ENCODE results near the gene MRPL18. TPM values are rescaled to one million over a fixed set of nuclear protein-coding genes. Genes with fewer than 3 reads are reported as not detected.
"Not testable (repeated sequence)": the region's sequence is repeated elsewhere in the genome, so short reads cannot be mapped to it uniquely, and the experiment has no call there.

Gene MRPL18
- total RNA-seq, 1 experiment from 2014 or later, result 90.2 TPM

GRCh38 chr6:159819098-159819497 is 28.8 kb downstream of the MRPL18 start:
- H3K4me3 ChIP-seq (ENCODE audit: insufficient read depth, low read depth, low read length), result no peak overlapping the region
- H3K36me3 ChIP-seq (replicated peaks; ENCODE audit: control insufficient read depth, insufficient read depth, low read length), result no peaks in the 10 kb centered on the region

GRCh38 chr6:159819932-159820640 is 29.8 kb downstream of the MRPL18 start:
- Histone ChIP-seq H3K4me3 (ENCODE audit: insufficient read depth, low read depth, low read length) (no peak overlapping the region), H3K27me3 (ENCODE audit: control insufficient read depth, insufficient read depth, low read length) (peaks cover 2% of the 10 kb centered on the region; the same call in 1 of the 2 replicates), H3K36me3 (replicated peaks; ENCODE audit: control insufficient read depth, insufficient read depth, low read length) (no peaks in the 10 kb centered on the region)
- peak; percentile 77 for DNase-seq

More at GRCh38 chr6:159819098-159819497, 28.8 kb downstream of the MRPL18 start:
- peaks cover 2% of the 10 kb centered on the region; the same call in 1 of the 2 replicates for H3K27me3 ChIP-seq (ENCODE audit: control insufficient read depth, insufficient read depth, low read length)
- DNase-seq, result no peak

GRCh38 chr6:159821122-159821521 is 30.9 kb downstream of the MRPL18 start:
- H3K4me3 ChIP-seq (ENCODE audit: insufficient read depth, low read depth, low read length), result no peak overlapping the region
- peaks cover 2% of the 10 kb centered on the region; the same call in 1 of the 2 replicates for H3K27me3 ChIP-seq (ENCODE audit: control insufficient read depth, insufficient read depth, low read length)
- no peak for DNase-seq
- H3K36me3 ChIP-seq (replicated peaks; ENCODE audit: control insufficient read depth, insufficient read depth, low read length), result no peaks in the 10 kb centered on the region

GRCh38 chr6:159821726-159822125 is 31.5 kb downstream of the MRPL18 start:
- Histone ChIP-seq H3K36me3 (replicated peaks; ENCODE audit: control insufficient read depth, insufficient read depth, low read length) (no peaks in the 10 kb centered on the region), H3K4me3 (ENCODE audit: insufficient read depth, low read depth, low read length) (no peak overlapping the region), H3K27me3 (ENCODE audit: control insufficient read depth, insufficient read depth, low read length) (peaks cover 2% of the 10 kb centered on the region; the same call in 1 of the 2 replicates)
- no peak for DNase-seq

- Histone ChIP-seq H3K36me3 (replicated peaks; ENCODE audit: control insufficient read depth, insufficient read depth, low read length) (no peaks in the 10 kb centered on the region), H3K4me3 (ENCODE audit: insufficient read depth, low read depth, low read length) (no peak overlapping the region), H3K27me3 (ENCODE audit: control insufficient read depth, insufficient read depth, low read length) (peaks cover 2% of the 10 kb centered on the region; the same call in 1 of the 2 replicates)
- DNase-seq, result no peak
Observed at GRCh38 chr6:159823953-159824352, 33.7 kb downstream of the MRPL18 start.

GRCh38 chr6:159824690-159825089 is 34.4 kb downstream of the MRPL18 start:
- not testable (repeated sequence) for DNase-seq; H3K4me3 ChIP-seq (ENCODE audit: insufficient read depth, low read depth, low read length); H3K27me3 ChIP-seq (ENCODE audit: control insufficient read depth, insufficient read depth, low read length); H3K36me3 ChIP-seq (replicated peaks; ENCODE audit: control insufficient read depth, insufficient read depth, low read length)

- DNase-seq, result no peak
- Histone ChIP-seq H3K4me3 (ENCODE audit: insufficient read depth, low read depth, low read length) (no peak overlapping the region), H3K27me3 (ENCODE audit: control insufficient read depth, insufficient read depth, low read length) (no peaks in the 10 kb centered on the region), H3K36me3 (replicated peaks; ENCODE audit: control insufficient read depth, insufficient read depth, low read length) (no peaks in the 10 kb centered on the region)
Observed at GRCh38 chr6:159826004-159826403, 35.7 kb downstream of the MRPL18 start.

GRCh38 chr6:159826968-159827647 is 36.8 kb downstream of the MRPL18 start:
- DNase-seq, result no peak
- Histone ChIP-seq H3K4me3 (ENCODE audit: insufficient read depth, low read depth, low read length) (no peak overlapping the region), H3K36me3 (replicated peaks; ENCODE audit: control insufficient read depth, insufficient read depth, low read length) (no peaks in the 10 kb centered on the region), H3K27me3 (ENCODE audit: control insufficient read depth, insufficient read depth, low read length) (no peaks in the 10 kb centered on the region)

GRCh38 chr6:159828074-159828473 is 37.8 kb downstream of the MRPL18 start:
- DNase-seq, result no peak
- Histone ChIP-seq H3K4me3 (ENCODE audit: insufficient read depth, low read depth, low read length) (no peak overlapping the region), H3K27me3 (ENCODE audit: control insufficient read depth, insufficient read depth, low read length) (no peaks in the 10 kb centered on the region), H3K36me3 (replicated peaks; ENCODE audit: control insufficient read depth, insufficient read depth, low read length) (no peaks in the 10 kb centered on the region)

GRCh38 chr6:159829526-159829925 is 39.3 kb downstream of the MRPL18 start:
- no peak for DNase-seq
- Histone ChIP-seq H3K4me3 (ENCODE audit: insufficient read depth, low read depth, low read length) (no peak overlapping the region), H3K36me3 (replicated peaks; ENCODE audit: control insufficient read depth, insufficient read depth, low read length) (no peaks in the 10 kb centered on the region), H3K27me3 (ENCODE audit: control insufficient read depth, insufficient read depth, low read length) (no peaks in the 10 kb centered on the region)

GRCh38 chr6:159830501-159831372 is 40.5 kb downstream of the MRPL18 start:
- DNase-seq, result peak; percentile 48
- Histone ChIP-seq H3K36me3 (replicated peaks; ENCODE audit: control insufficient read depth, insufficient read depth, low read length) (no peaks in the 10 kb centered on the region), H3K27me3 (ENCODE audit: control insufficient read depth, insufficient read depth, low read length) (no peaks in the 10 kb centered on the region), H3K4me3 (ENCODE audit: insufficient read depth, low read depth, low read length) (no peak overlapping the region)

- DNase-seq, result no peak
- Histone ChIP-seq H3K4me3 (ENCODE audit: insufficient read depth, low read depth, low read length) (no peak overlapping the region), H3K27me3 (ENCODE audit: control insufficient read depth, insufficient read depth, low read length) (no peaks in the 10 kb centered on the region), H3K36me3 (replicated peaks; ENCODE audit: control insufficient read depth, insufficient read depth, low read length) (no peaks in the 10 kb centered on the region)
Observed at GRCh38 chr6:159831373-159831679, 41.1 kb downstream of the MRPL18 start.

GRCh38 chr6:159832946-159833345 is 42.7 kb downstream of the MRPL18 start:
- H3K27me3 ChIP-seq (ENCODE audit: control insufficient read depth, insufficient read depth, low read length), result no peaks in the 10 kb centered on the region
- no peak overlapping the region for H3K4me3 ChIP-seq (ENCODE audit: insufficient read depth, low read depth, low read length)
- no peak for DNase-seq
- H3K36me3 ChIP-seq (replicated peaks; ENCODE audit: control insufficient read depth, insufficient read depth, low read length), result no peaks in the 10 kb centered on the region

- DNase-seq, result no peak
- no peak overlapping the region for H3K4me3 ChIP-seq (ENCODE audit: insufficient read depth, low read depth, low read length)
- H3K36me3 ChIP-seq (replicated peaks; ENCODE audit: control insufficient read depth, insufficient read depth, low read length), result no peaks in the 10 kb centered on the region
- no peaks in the 10 kb centered on the region for H3K27me3 ChIP-seq (ENCODE audit: control insufficient read depth, insufficient read depth, low read length)
Observed at GRCh38 chr6:159833556-159833955, 43.3 kb downstream of the MRPL18 start.

All from H7 (cell line).